A549 (cell line): Measurements from ENCODE around the gene SLC23A3.

Experiments used
- CBX2 ChIP-seq: fragments of 200-600 bp; sonication (generic); IDR thresholded peaks from 2 replicates; pipeline ENCODE4 v1.6.1; 2016; ENCODE audit warnings: low read depth, mild to moderate bottlenecking, borderline replicate concordance
- NR3C1 ChIP-seq: fragments of >200 bp; sonication (Bioruptor Twin); formaldehyde crosslinking; IDR thresholded peaks from 3 replicates; pipeline ENCODE4 v1.6.1; 2017
- RAD21 ChIP-seq, 2 experiments: fragments of >200 bp in 1 of 2; sonication (Bioruptor Twin) in 1 of 2; formaldehyde crosslinking in 1 of 2; IDR thresholded peaks in 1 of 2; conservative IDR thresholded peaks in 1 of 2; 2 replicates in 1 of 2; 3 replicates in 1 of 2; pipeline ENCODE4 v1.6.1; 2012 to 2018; ENCODE audit warnings: inconsistent platforms in 1 of 2
- TF ChIP-seq, protein P1 (sequence below): fragments of >200 bp; sonication (Bioruptor Twin); formaldehyde crosslinking; IDR thresholded peaks from 3 replicates; pipeline ENCODE4 v1.5.1; 2016
- TF ChIP-seq, protein P2 (sequence below): fragments of 250-450 bp; sonication (Bioruptor Pico); IDR thresholded peaks from 2 replicates; pipeline ENCODE4 v1.5.0; 2021; ENCODE audit warnings: mild to moderate bottlenecking, moderate library complexity, borderline replicate concordance

DNA sequence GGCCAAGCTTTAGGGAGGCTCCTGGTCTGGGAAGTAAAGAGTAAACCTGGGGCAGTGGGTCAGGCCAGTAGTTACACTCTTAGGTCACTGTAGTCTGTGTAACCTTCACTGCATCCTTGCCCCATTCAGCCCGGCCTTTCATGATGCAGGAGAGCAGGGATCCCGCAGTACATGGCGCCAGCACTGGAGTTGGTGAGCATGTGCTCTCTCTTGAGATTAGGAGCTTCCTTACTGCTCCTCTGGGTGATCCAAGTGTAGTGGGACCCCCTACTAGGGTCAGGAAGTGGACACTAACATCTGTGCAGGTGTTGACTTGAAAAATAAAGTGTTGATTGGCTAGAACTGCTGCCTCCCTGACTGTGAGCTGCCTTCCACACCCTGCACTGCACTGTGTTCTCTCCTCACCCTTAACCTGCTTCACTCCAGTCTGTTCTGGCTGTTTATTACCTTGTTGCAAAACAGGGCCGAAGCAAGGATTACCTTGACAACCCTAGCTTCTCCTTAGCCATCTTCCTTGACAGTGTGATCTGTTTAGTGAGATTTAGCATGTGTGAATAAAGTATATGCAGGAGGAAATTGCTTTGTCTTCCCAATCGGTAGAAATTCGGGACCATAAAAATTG is 13.4 kb upstream of the SLC23A3 start:
- TF ChIP-seq, protein P1, sequence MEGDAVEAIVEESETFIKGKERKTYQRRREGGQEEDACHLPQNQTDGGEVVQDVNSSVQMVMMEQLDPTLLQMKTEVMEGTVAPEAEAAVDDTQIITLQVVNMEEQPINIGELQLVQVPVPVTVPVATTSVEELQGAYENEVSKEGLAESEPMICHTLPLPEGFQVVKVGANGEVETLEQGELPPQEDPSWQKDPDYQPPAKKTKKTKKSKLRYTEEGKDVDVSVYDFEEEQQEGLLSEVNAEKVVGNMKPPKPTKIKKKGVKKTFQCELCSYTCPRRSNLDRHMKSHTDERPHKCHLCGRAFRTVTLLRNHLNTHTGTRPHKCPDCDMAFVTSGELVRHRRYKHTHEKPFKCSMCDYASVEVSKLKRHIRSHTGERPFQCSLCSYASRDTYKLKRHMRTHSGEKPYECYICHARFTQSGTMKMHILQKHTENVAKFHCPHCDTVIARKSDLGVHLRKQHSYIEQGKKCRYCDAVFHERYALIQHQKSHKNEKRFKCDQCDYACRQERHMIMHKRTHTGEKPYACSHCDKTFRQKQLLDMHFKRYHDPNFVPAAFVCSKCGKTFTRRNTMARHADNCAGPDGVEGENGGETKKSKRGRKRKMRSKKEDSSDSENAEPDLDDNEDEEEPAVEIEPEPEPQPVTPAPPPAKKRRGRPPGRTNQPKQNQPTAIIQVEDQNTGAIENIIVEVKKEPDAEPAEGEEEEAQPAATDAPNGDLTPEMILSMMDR: no peak
- no peak for TF ChIP-seq NR3C1
- TF ChIP-seq RAD21 (conservative IDR thresholded peaks at IDR 0.05 in 1 of 2, IDR thresholded peaks at IDR 0.05 in 1 of 2): no peak
- TF ChIP-seq, protein P2, sequence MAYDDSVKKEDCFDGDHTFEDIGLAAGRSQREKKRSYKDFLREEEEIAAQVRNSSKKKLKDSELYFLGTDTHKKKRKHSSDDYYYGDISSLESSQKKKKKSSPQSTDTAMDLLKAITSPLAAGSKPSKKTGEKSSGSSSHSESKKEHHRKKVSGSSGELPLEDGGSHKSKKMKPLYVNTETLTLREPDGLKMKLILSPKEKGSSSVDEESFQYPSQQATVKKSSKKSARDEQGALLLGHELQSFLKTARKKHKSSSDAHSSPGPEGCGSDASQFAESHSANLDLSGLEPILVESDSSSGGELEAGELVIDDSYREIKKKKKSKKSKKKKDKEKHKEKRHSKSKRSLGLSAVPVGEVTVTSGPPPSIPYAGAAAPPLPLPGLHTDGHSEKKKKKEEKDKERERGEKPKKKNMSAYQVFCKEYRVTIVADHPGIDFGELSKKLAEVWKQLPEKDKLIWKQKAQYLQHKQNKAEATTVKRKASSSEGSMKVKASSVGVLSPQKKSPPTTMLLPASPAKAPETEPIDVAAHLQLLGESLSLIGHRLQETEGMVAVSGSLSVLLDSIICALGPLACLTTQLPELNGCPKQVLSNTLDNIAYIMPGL: no peak
- no peak for TF ChIP-seq CBX2
